HEK293 (cell line): ENCODE results near the gene NCMAP.
A peak's percentile ranks its signal among the peaks of the same experiment; 100 is the strongest.

Source experiments
- CTCF ChIA-PET: fragments of 350-600 bp; formaldehyde crosslinking; extraction: SDS; loops from one replicate; lab custom pipeline; 2021; ENCODE audit warnings: antibody characterized with exemption; lab: Yijun Ruan, JAX
- POLR2A ChIA-PET: fragments of 300-600 bp; formaldehyde crosslinking; extraction: SDS; loops from one replicate; lab custom pipeline; 2020; ENCODE audit warnings: antibody characterized with exemption, inconsistent platforms; lab: Yijun Ruan, JAX
- H3K27ac ChIP-seq: fragments of 200-500 bp; sonication (Bioruptor generic); 2 replicates; pipeline ENCODE4 v1.5.1; 2014; ENCODE audit warnings: low read depth, low read length, control low read depth, inconsistent platforms; ENCODE audit errors: extremely low read depth
- H3K36me3 ChIP-seq, 2 experiments: fragments of 200-500 bp in 1 of 2; sonication (Bioruptor generic) in 1 of 2; 1 replicate in 1 of 2; 2 replicates in 1 of 2; pipeline ENCODE4 v1.5.1; 2014 to 2017; ENCODE audit warnings: inconsistent platforms in 2 of 2, low read length in 2 of 2; ENCODE audit not compliant: control insufficient read depth in 2 of 2, insufficient read depth in 1 of 2
- H3K4me1 ChIP-seq: fragments of 200-500 bp; sonication (Bioruptor generic); 2 replicates; pipeline ENCODE4 v1.5.1; 2014; ENCODE audit warnings: mild to moderate bottlenecking, low read length, inconsistent platforms; ENCODE audit not compliant: control insufficient read depth, insufficient read depth
- H3K4me3 ChIP-seq: 2 replicates; pipeline ENCODE4 v1.5.1; 2011; ENCODE audit warnings: low read depth, mild to moderate bottlenecking, control low read depth, low read length, moderate library complexity
- H3K9me3 ChIP-seq: fragments of 200-500 bp; sonication (Bioruptor generic); 2 replicates; pipeline ENCODE4 v1.5.1; 2014; ENCODE audit warnings: low read depth, low read length, inconsistent platforms; ENCODE audit not compliant: control insufficient read depth, insufficient read depth
- GFI1B ChIP-seq: fragments of 450-650 bp; formaldehyde crosslinking; IDR thresholded peaks from 2 replicates; pipeline ENCODE4 v1.5.1; 2016; ENCODE audit warnings: missing biosample characterization, missing genetic modification characterization
- PRDM1 ChIP-seq: fragments of 450-650 bp; formaldehyde crosslinking; IDR thresholded peaks from 2 replicates; pipeline ENCODE4; 2016; ENCODE audit warnings: missing biosample characterization, missing genetic modification characterization
- SALL2 ChIP-seq: fragments of 450-650 bp; formaldehyde crosslinking; IDR thresholded peaks from 2 replicates; pipeline ENCODE4 v1.5.0; 2017; ENCODE audit warnings: missing biosample characterization, mild to moderate bottlenecking, missing genetic modification characterization, borderline replicate concordance
- SCRT2 ChIP-seq: fragments of 450-650 bp; formaldehyde crosslinking; IDR thresholded peaks from 2 replicates; pipeline ENCODE4 v1.5.1; 2016; ENCODE audit warnings: missing biosample characterization, missing genetic modification characterization
- ZNF121 ChIP-seq: fragments of 450-650 bp; formaldehyde crosslinking; IDR thresholded peaks from 2 replicates; pipeline ENCODE4 v1.5.1; 2016; ENCODE audit warnings: missing biosample characterization, missing genetic modification characterization
- ZNF184 ChIP-seq: fragments of 450-650 bp; IDR thresholded peaks from 2 replicates; pipeline ENCODE4 v1.5.1; 2018; ENCODE audit warnings: missing biosample characterization, mild to moderate bottlenecking, missing genetic modification characterization
- ZNF2 ChIP-seq: fragments of 450-650 bp; formaldehyde crosslinking; IDR thresholded peaks from 2 replicates; pipeline ENCODE4 v1.5.1; 2016; ENCODE audit warnings: missing biosample characterization, missing genetic modification characterization
- ZNF302 ChIP-seq: fragments of 450-650 bp; formaldehyde crosslinking; IDR thresholded peaks from 2 replicates; pipeline ENCODE4 v1.5.1; 2016; ENCODE audit warnings: missing biosample characterization, missing genetic modification characterization, low read depth
- ZNF433 ChIP-seq: fragments of 450-650 bp; formaldehyde crosslinking; IDR thresholded peaks from 2 replicates; pipeline ENCODE4 v1.5.1; 2016; ENCODE audit warnings: missing biosample characterization, missing genetic modification characterization, low read depth
- ZNF521 ChIP-seq: fragments of 450-650 bp; formaldehyde crosslinking; IDR thresholded peaks from 2 replicates; pipeline ENCODE4 v1.5.1; 2017; ENCODE audit warnings: missing biosample characterization, mild to moderate bottlenecking, missing genetic modification characterization
- ZNF670 ChIP-seq: fragments of 450-650 bp; formaldehyde crosslinking; IDR thresholded peaks from 2 replicates; pipeline ENCODE4 v1.5.1; 2016; ENCODE audit warnings: missing biosample characterization, missing genetic modification characterization, low read depth
- ZSCAN30 ChIP-seq: fragments of 450-650 bp; IDR thresholded peaks from 2 replicates; pipeline ENCODE4 v1.5.1; 2018; ENCODE audit warnings: missing biosample characterization, mild to moderate bottlenecking, missing genetic modification characterization, moderate library complexity
- TF ChIP-seq, protein P1 (sequence below): fragments of 450-650 bp; formaldehyde crosslinking; IDR thresholded peaks from 2 replicates; pipeline ENCODE4 v1.5.1; 2016; ENCODE audit warnings: missing biosample characterization, missing genetic modification characterization, borderline replicate concordance
- TF ChIP-seq, protein P2 (sequence below): fragments of 450-650 bp; formaldehyde crosslinking; IDR thresholded peaks from 2 replicates; pipeline ENCODE4 v1.5.1; 2017; ENCODE audit warnings: missing biosample characterization, missing genetic modification characterization
- TF ChIP-seq, protein P3 (sequence below): fragments of 450-650 bp; formaldehyde crosslinking; IDR thresholded peaks from 2 replicates; pipeline ENCODE4 v1.5.1; 2016; ENCODE audit warnings: missing biosample characterization, missing genetic modification characterization
- TF ChIP-seq, protein P4 (sequence below): fragments of 450-650 bp; formaldehyde crosslinking; IDR thresholded peaks from 2 replicates; pipeline ENCODE4 v1.5.1; 2016; ENCODE audit warnings: missing biosample characterization, missing genetic modification characterization
- TF ChIP-seq, protein P5 (sequence below): fragments of 450-650 bp; formaldehyde crosslinking; IDR thresholded peaks from 2 replicates; pipeline ENCODE4 v1.5.1; 2016; ENCODE audit warnings: missing biosample characterization, missing genetic modification characterization

Gene NCMAP

DNA sequence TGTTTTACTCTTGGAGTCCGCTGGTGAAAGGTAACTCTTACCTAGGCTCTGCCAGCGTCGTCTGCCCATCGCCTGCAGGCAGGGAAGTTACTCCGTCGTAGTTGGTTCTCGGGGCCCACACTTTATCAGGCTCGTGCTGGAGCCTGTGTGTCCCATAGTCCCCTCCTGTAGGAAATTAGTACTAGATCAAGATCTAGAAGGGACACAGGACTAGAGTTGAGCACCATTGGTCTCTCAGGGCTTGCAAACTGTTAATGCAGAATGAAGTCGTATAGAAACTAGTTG, 88.2 kb downstream of the NCMAP start (continued):
- no peak for TF ChIP-seq GFI1B
- no peak for TF ChIP-seq ZNF121 (tag by site-specific recombination)
- no peak for TF ChIP-seq ZNF184 (tag by site-specific recombination)
- TF ChIP-seq SALL2: no peak
- peak; percentile 37; the same call in 1 of the 2 replicates for TF ChIP-seq PRDM1 (tag by site-specific recombination)
- TF ChIP-seq, protein P1, sequence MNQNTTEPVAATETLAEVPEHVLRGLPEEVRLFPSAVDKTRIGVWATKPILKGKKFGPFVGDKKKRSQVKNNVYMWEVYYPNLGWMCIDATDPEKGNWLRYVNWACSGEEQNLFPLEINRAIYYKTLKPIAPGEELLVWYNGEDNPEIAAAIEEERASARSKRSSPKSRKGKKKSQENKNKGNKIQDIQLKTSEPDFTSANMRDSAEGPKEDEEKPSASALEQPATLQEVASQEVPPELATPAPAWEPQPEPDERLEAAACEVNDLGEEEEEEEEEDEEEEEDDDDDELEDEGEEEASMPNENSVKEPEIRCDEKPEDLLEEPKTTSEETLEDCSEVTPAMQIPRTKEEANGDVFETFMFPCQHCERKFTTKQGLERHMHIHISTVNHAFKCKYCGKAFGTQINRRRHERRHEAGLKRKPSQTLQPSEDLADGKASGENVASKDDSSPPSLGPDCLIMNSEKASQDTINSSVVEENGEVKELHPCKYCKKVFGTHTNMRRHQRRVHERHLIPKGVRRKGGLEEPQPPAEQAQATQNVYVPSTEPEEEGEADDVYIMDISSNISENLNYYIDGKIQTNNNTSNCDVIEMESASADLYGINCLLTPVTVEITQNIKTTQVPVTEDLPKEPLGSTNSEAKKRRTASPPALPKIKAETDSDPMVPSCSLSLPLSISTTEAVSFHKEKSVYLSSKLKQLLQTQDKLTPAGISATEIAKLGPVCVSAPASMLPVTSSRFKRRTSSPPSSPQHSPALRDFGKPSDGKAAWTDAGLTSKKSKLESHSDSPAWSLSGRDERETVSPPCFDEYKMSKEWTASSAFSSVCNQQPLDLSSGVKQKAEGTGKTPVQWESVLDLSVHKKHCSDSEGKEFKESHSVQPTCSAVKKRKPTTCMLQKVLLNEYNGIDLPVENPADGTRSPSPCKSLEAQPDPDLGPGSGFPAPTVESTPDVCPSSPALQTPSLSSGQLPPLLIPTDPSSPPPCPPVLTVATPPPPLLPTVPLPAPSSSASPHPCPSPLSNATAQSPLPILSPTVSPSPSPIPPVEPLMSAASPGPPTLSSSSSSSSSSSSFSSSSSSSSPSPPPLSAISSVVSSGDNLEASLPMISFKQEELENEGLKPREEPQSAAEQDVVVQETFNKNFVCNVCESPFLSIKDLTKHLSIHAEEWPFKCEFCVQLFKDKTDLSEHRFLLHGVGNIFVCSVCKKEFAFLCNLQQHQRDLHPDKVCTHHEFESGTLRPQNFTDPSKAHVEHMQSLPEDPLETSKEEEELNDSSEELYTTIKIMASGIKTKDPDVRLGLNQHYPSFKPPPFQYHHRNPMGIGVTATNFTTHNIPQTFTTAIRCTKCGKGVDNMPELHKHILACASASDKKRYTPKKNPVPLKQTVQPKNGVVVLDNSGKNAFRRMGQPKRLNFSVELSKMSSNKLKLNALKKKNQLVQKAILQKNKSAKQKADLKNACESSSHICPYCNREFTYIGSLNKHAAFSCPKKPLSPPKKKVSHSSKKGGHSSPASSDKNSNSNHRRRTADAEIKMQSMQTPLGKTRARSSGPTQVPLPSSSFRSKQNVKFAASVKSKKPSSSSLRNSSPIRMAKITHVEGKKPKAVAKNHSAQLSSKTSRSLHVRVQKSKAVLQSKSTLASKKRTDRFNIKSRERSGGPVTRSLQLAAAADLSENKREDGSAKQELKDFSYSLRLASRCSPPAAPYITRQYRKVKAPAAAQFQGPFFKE (tag by site-specific recombination): no peak
- TF ChIP-seq ZNF302 (tag by site-specific recombination): no peak

DNA sequence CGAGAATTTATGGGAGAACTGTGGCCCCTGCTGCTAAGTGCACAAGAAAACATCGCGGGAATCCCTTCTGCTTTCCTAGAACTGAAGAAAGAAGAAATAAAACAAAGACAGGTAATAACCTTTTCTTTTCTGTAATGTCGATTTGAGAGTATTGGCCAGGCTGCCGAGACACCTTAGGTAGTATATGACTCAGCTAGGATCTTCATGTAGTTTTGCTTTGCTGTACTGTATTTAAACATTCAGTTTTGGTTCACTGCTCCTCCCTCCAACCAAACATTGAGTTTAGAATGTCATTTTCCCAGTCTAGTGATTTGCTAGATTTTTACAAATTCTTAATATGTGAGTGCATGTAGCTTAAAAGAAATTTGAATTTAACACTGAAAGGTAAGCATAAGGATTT, 93.0 kb downstream of the NCMAP start:
- Histone ChIP-seq H3K4me1 (peaks cover 6% of the 10 kb centered on the region; the same call in 1 of the 2 replicates), H3K9me3 (no peaks in the 10 kb centered on the region), H3K27ac (no peak overlapping the region), H3K36me3 (peaks cover 74 to 90% of the 10 kb centered on the region in 2 experiments)
- no peak for TF ChIP-seq ZNF2 (tag by site-specific recombination)
- no peak for TF ChIP-seq ZNF670 (tag by site-specific recombination)
- no peak for TF ChIP-seq ZNF521
- no peak for TF ChIP-seq ZNF433 (tag by site-specific recombination)
- TF ChIP-seq, all 188 proteins: peak for 0
- POLR2A ChIA-PET: no interaction called here
- H3K4me3 ChIP-seq: no peak overlapping the region
- CTCF ChIA-PET: interaction anchor here (0.8 kb wide), 1 partner anchor 258 kb away, joined by 3 read pairs; no protein-coding TSS in a partner anchor

DNA sequence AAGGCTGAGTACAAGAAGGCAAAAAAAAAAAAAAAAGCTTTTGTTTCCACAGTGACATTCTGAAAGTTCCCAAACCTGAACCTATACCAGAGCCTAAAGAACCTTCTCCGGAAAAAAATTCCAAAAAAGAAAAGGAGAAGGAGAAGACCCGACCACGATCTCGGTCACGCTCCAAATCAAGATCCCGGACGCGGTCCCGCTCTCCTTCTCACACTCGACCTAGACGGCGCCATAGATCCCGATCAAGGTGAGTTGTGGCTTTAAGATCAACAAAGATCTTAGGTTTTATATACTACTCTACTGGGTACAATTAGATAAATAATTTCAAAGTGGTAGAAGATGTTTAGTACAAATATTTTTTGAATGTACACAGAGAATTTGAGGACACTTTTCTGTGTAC, 96.5 kb downstream of the NCMAP start:
- TF ChIP-seq, protein P2, sequence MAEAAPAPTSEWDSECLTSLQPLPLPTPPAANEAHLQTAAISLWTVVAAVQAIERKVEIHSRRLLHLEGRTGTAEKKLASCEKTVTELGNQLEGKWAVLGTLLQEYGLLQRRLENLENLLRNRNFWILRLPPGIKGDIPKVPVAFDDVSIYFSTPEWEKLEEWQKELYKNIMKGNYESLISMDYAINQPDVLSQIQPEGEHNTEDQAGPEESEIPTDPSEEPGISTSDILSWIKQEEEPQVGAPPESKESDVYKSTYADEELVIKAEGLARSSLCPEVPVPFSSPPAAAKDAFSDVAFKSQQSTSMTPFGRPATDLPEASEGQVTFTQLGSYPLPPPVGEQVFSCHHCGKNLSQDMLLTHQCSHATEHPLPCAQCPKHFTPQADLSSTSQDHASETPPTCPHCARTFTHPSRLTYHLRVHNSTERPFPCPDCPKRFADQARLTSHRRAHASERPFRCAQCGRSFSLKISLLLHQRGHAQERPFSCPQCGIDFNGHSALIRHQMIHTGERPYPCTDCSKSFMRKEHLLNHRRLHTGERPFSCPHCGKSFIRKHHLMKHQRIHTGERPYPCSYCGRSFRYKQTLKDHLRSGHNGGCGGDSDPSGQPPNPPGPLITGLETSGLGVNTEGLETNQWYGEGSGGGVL (tag by site-specific recombination): no peak
- TF ChIP-seq, protein P3, sequence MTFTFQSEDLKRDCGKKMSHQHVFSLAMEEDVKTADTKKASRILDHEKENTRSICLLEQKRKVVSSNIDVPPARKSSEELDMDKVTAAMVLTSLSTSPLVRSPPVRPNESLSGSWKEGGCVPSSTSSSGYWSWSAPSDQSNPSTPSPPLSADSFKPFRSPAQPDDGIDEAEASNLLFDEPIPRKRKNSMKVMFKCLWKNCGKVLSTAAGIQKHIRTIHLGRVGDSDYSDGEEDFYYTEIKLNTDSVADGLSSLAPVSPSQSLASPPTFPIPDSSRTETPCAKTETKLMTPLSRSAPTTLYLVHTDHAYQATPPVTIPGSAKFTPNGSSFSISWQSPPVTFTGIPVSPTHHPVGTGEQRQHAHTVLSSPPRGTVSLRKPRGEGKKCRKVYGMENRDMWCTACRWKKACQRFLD (tag by site-specific recombination): no peak
- TF ChIP-seq, protein P4, sequence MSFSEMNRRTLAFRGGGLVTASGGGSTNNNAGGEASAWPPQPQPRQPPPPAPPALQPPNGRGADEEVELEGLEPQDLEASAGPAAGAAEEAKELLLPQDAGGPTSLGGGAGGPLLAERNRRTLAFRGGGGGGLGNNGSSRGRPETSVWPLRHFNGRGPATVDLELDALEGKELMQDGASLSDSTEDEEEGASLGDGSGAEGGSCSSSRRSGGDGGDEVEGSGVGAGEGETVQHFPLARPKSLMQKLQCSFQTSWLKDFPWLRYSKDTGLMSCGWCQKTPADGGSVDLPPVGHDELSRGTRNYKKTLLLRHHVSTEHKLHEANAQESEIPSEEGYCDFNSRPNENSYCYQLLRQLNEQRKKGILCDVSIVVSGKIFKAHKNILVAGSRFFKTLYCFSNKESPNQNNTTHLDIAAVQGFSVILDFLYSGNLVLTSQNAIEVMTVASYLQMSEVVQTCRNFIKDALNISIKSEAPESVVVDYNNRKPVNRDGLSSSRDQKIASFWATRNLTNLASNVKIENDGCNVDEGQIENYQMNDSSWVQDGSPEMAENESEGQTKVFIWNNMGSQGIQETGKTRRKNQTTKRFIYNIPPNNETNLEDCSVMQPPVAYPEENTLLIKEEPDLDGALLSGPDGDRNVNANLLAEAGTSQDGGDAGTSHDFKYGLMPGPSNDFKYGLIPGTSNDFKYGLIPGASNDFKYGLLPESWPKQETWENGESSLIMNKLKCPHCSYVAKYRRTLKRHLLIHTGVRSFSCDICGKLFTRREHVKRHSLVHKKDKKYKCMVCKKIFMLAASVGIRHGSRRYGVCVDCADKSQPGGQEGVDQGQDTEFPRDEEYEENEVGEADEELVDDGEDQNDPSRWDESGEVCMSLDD (tag by site-specific recombination): no peak
- TF ChIP-seq ZSCAN30 (no peak), SCRT2 (no peak)
- TF ChIP-seq, protein P5, sequence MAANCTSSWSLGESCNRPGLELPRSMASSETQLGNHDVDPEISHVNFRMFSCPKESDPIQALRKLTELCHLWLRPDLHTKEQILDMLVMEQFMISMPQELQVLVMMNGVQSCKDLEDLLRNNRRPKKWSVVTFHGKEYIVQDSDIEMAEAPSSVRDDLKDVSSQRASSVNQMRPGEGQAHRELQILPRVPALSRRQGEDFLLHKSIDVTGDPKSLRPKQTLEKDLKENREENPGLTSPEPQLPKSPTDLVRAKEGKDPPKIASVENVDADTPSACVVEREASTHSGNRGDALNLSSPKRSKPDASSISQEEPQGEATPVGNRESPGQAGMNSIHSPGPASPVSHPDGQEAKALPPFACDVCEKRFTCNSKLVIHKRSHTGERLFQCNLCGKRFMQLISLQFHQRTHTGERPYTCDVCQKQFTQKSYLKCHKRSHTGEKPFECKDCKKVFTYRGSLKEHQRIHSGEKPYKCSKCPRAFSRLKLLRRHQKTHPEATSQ (tag by site-specific recombination): no peak
- TF ChIP-seq, all 188 proteins: peak for 0
- ChIA-PET POLR2A (no interaction called here), CTCF (no interaction called here)
- Histone ChIP-seq H3K27ac (no peak overlapping the region), H3K9me3 (no peaks in the 10 kb centered on the region), H3K4me1 (no peaks in the 10 kb centered on the region), H3K36me3 (peaks cover 90 to 99% of the 10 kb centered on the region in 2 experiments), H3K4me3 (no peak overlapping the region)
